Ishikawa (cell line): Measurements from ENCODE around the gene TUBB1.

Experiments used
- CEBPB ChIP-seq: IDR thresholded peaks from 2 replicates; pipeline ENCODE4 v1.6.1; 2012
- CREB1 ChIP-seq: IDR thresholded peaks from 2 replicates; pipeline ENCODE4 v1.6.1; 2012; ENCODE audit warnings: low read depth
- EGR1 ChIP-seq: IDR thresholded peaks from 2 replicates; pipeline ENCODE4 v1.6.1; 2012
- EP300 ChIP-seq: IDR thresholded peaks from 2 replicates; pipeline ENCODE4 v1.6.1; 2012; ENCODE audit warnings: borderline replicate concordance
- FOXM1 ChIP-seq: IDR thresholded peaks from 2 replicates; pipeline ENCODE4 v1.6.1; 2012; ENCODE audit warnings: low read depth, borderline replicate concordance
- MAX ChIP-seq: IDR thresholded peaks from 2 replicates; pipeline ENCODE4 v1.6.1; 2012
- NFIC ChIP-seq: IDR thresholded peaks from 2 replicates; pipeline ENCODE4 v1.6.1; 2012
- RAD21 ChIP-seq: IDR thresholded peaks from 2 replicates; pipeline ENCODE4 v1.6.1; 2012; ENCODE audit warnings: low read depth
- REST ChIP-seq: IDR thresholded peaks from 2 replicates; pipeline ENCODE4 v1.6.1; 2012; ENCODE audit warnings: low read depth, mild to moderate bottlenecking
- TAF1 ChIP-seq: IDR thresholded peaks from 2 replicates; pipeline ENCODE4 v1.6.1; 2012; ENCODE audit warnings: low read depth, mild to moderate bottlenecking
- TCF12 ChIP-seq: IDR thresholded peaks from 2 replicates; pipeline ENCODE4 v1.6.1; 2012; ENCODE audit warnings: low read depth
- TEAD4 ChIP-seq: IDR thresholded peaks from 2 replicates; pipeline ENCODE4 v1.6.1; 2012
- USF1 ChIP-seq: IDR thresholded peaks from 2 replicates; pipeline ENCODE4 v1.6.1; 2012
- YY1 ChIP-seq: IDR thresholded peaks from 2 replicates; pipeline ENCODE4 v1.6.1; 2012; ENCODE audit warnings: low read depth
- ZBTB7A ChIP-seq: IDR thresholded peaks from 2 replicates; pipeline ENCODE4 v1.6.1; 2012; ENCODE audit warnings: low read depth

TUBB1 gene

GRCh38 chr20:59019217-59019616, at the start of gene TUBB1:
TSS of gene TUBB1 (plus strand) at chr20:59019429. CDS start at chr20:59019523, 94 bp downstream.
- TF ChIP-seq MAX (no peak), REST (no peak), FOXM1 (no peak), CEBPB (no peak), CREB1 (no peak), TEAD4 (no peak), TAF1 (no peak), YY1 (no peak), EGR1 (no peak), ZBTB7A (no peak), USF1 (no peak), TCF12 (no peak), EP300 (no peak), NFIC (no peak), RAD21 (no peak)

DNA sequence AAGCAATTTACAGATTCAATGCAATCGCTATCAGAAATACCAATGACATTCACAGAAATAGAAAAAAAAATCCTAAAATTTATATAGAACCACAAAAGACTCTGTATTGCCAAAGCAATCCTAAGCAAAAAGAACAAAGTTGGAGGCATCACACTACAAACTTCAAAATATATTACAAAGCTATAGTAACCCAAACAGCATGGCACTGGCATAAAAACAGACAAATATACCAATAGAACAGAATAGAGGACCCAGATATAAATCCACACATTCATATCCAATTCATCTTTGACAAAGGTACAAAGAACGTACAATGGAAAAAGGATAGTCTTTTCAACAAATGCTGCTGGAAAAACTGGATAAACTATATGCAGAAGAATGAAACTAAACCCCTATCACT, 49.8 kb upstream of the TUBB1 start:
- TF ChIP-seq NFIC (no peak), REST (no peak), TCF12 (no peak), CREB1 (no peak), MAX (no peak), ZBTB7A (no peak), TAF1 (no peak), YY1 (no peak), CEBPB (no peak), EGR1 (no peak), TEAD4 (no peak), EP300 (no peak), USF1 (no peak), RAD21 (no peak), FOXM1 (no peak)

- TF ChIP-seq CEBPB = no peak
- TF ChIP-seq TEAD4 = no peak
- TF ChIP-seq EGR1 = no peak
- TF ChIP-seq USF1 = no peak
- TF ChIP-seq CREB1 = no peak
- no peak for TF ChIP-seq TAF1
- no peak for TF ChIP-seq FOXM1
- TF ChIP-seq RAD21 = no peak
- TF ChIP-seq NFIC = no peak
- TF ChIP-seq REST = no peak
- no peak for TF ChIP-seq TCF12
- TF ChIP-seq EP300 = no peak
- no peak for TF ChIP-seq ZBTB7A
- TF ChIP-seq MAX = no peak
- no peak for TF ChIP-seq YY1
Observed at GRCh38 chr20:58970146-58970545, 49.1 kb upstream of the TUBB1 start.

- no peak for TF ChIP-seq EGR1
- no peak for TF ChIP-seq MAX
- no peak for TF ChIP-seq TAF1
- TF ChIP-seq TCF12 = no peak
- no peak for TF ChIP-seq CEBPB
- no peak for TF ChIP-seq USF1
- no peak for TF ChIP-seq RAD21
- TF ChIP-seq EP300 = no peak
- no peak for TF ChIP-seq YY1
- TF ChIP-seq ZBTB7A = no peak
- no peak for TF ChIP-seq TEAD4
- no peak for TF ChIP-seq CREB1
- TF ChIP-seq NFIC = no peak
- no peak for TF ChIP-seq REST
- TF ChIP-seq FOXM1 = no peak
Observed at GRCh38 chr20:58971429-58971828, 47.8 kb upstream of the TUBB1 start.
